SK-N-SH (cell line): Measurements from ENCODE around the gene MAT1A. TPM values are rescaled to one million over a fixed set of nuclear protein-coding genes. Genes with fewer than 3 reads are reported as not detected.

Source experiments
- CTCF ChIA-PET: fragments of 300-600, 350-600 bp; formaldehyde crosslinking; extraction: SDS; loops from one replicate; lab custom pipeline; 2021; lab: Yijun Ruan, JAX
- POLR2A ChIA-PET: fragments of 350-600 bp; sonication (Branson Sonifier 250); formaldehyde crosslinking; extraction: SDS; loops from one replicate; lab custom pipeline; 2020; ENCODE audit warnings: antibody characterized with exemption, inconsistent platforms; lab: Yijun Ruan, JAX
- DNase-seq: peaks from one replicate; pipeline ENCODE4 v3.0.0; 2012
- H2AFZ ChIP-seq: fragments of 200-600 bp; sonication (generic); 2 replicates; pipeline ENCODE4 v1.8.1; 2016; ENCODE audit warnings: antibody characterized with exemption, mild to moderate bottlenecking, low read depth
- H3F3A ChIP-seq: fragments of 200-600 bp; sonication (generic); replicated peaks from 2 replicates; pipeline ENCODE3; 2016; ENCODE audit warnings: antibody characterized with exemption, mild to moderate bottlenecking; ENCODE audit not compliant: insufficient read depth
- H3K27ac ChIP-seq, 2 experiments: fragments of 200-500 bp in 1 of 2; fragments of 200-600 bp in 1 of 2; sonication (Bioruptor generic) in 1 of 2; sonication (generic), shearing (Covaris generic) in 1 of 2; 2 replicates each; pipeline versions ENCODE4 v1.5.1 to v1.6.1; 2014 to 2016; ENCODE audit warnings: low read depth in 2 of 2, inconsistent platforms in 1 of 2, low read length in 1 of 2, mild to moderate bottlenecking in 1 of 2, mixed read lengths in 1 of 2
- H3K27me3 ChIP-seq: fragments of 200-600 bp; sonication (generic), shearing (Covaris generic); 2 replicates; pipeline ENCODE4 v1.6.1; 2016; ENCODE audit warnings: mixed run types; ENCODE audit not compliant: insufficient read depth
- H3K36me3 ChIP-seq, 2 experiments: fragments of 200-500 bp in 1 of 2; fragments of 200-600 bp in 1 of 2; sonication (Bioruptor generic) in 1 of 2; sonication (generic) in 1 of 2; replicated peaks in 1 of 2; 2 replicates each; pipeline versions ENCODE3 to v1.5.1; 2014 to 2016; ENCODE audit warnings: low read length in 1 of 2, mild to moderate bottlenecking in 1 of 2; ENCODE audit not compliant: insufficient read depth in 2 of 2, control insufficient read depth in 1 of 2
- H3K4me1 ChIP-seq, 2 experiments: fragments of 200-500 bp in 1 of 2; fragments of 200-600 bp in 1 of 2; sonication (Bioruptor generic) in 1 of 2; sonication (generic), shearing (Covaris generic) in 1 of 2; 2 replicates each; pipeline versions ENCODE4 v1.5.1 to v1.6.1; 2014 to 2016; ENCODE audit warnings: low read depth in 1 of 2, low read length in 1 of 2, mixed run types in 1 of 2; ENCODE audit not compliant: insufficient read depth in 2 of 2, control insufficient read depth in 1 of 2
- H3K4me2 ChIP-seq: fragments of 200-600 bp; sonication (generic), shearing (Covaris generic); 2 replicates; pipeline ENCODE4 v1.6.1; 2017; ENCODE audit warnings: mixed run types
- H3K4me3 ChIP-seq, 2 experiments: fragments of 200-500 bp in 1 of 2; fragments of 200-600 bp in 1 of 2; sonication (Bioruptor generic) in 1 of 2; sonication (generic), shearing (Covaris generic) in 1 of 2; 2 replicates each; pipeline versions ENCODE4 v1.5.1 to v1.8.1; 2014 to 2016; ENCODE audit warnings: low read depth in 2 of 2, inconsistent platforms in 1 of 2, low read length in 1 of 2, mild to moderate bottlenecking in 1 of 2, mixed read lengths in 1 of 2, moderate library complexity in 1 of 2
- H3K79me2 ChIP-seq: fragments of 200-600 bp; sonication (generic); 2 replicates; pipeline ENCODE4 v1.8.1; 2017; ENCODE audit warnings: mild to moderate bottlenecking; ENCODE audit not compliant: insufficient read depth
- H3K9ac ChIP-seq: fragments of 200-600 bp; sonication (generic); 2 replicates; pipeline ENCODE4 v1.6.1; 2017; ENCODE audit warnings: mixed run types
- H3K9me2 ChIP-seq: fragments of 200-600 bp; sonication (generic); 2 replicates; pipeline ENCODE4 v1.6.1; 2017; ENCODE audit warnings: mixed run types
- H3K9me3 ChIP-seq: fragments of 200-600 bp; sonication (generic); 2 replicates; pipeline ENCODE4 v1.6.1; 2017; ENCODE audit warnings: mixed run types, mild to moderate bottlenecking, moderate library complexity
- H4K20me1 ChIP-seq: fragments of 200-600 bp; sonication (generic); 2 replicates; pipeline ENCODE4 v1.6.1; 2017; ENCODE audit warnings: mild to moderate bottlenecking, mixed run types; ENCODE audit not compliant: insufficient read depth
- EP300 ChIP-seq, 2 experiments: IDR thresholded peaks; 2 replicates each; pipeline versions ENCODE4 v1.4.0 to v1.6.1; 2012; ENCODE audit warnings: borderline replicate concordance in 1 of 2, low read depth in 1 of 2, low read length in 1 of 2
- GABPA ChIP-seq: IDR thresholded peaks from 2 replicates; pipeline ENCODE4 v1.4.0; 2012; ENCODE audit warnings: low read depth, mild to moderate bottlenecking
- JUND ChIP-seq: IDR thresholded peaks from 2 replicates; pipeline ENCODE4 v1.4.0; 2012
- MEF2A ChIP-seq: IDR thresholded peaks from 2 replicates; pipeline ENCODE4 v1.4.0; 2012; ENCODE audit warnings: low read depth, borderline replicate concordance
- NRF1 ChIP-seq: IDR thresholded peaks from 2 replicates; pipeline ENCODE4 v1.6.1; 2012; ENCODE audit warnings: low read depth, mild to moderate bottlenecking, low read length
- RAD21 ChIP-seq: IDR thresholded peaks from 2 replicates; pipeline ENCODE4 v1.6.1; 2012; ENCODE audit warnings: mild to moderate bottlenecking, low read length
- TAF1 ChIP-seq: IDR thresholded peaks from 2 replicates; pipeline ENCODE4 v1.6.1; 2012; ENCODE audit warnings: low read depth, mild to moderate bottlenecking, low read length, moderate library complexity, borderline replicate concordance
- TEAD4 ChIP-seq: IDR thresholded peaks from 2 replicates; pipeline ENCODE4 v1.4.0; 2012; ENCODE audit warnings: mild to moderate bottlenecking, borderline replicate concordance; ENCODE audit not compliant: insufficient read depth
- WGBS: methylation state at CpG from one replicate; pipeline ENCODE4 v1.1.6; 2017; ENCODE audit warnings: low lambda C conversion rate; 5-methylcytosine and 5-hydroxymethylcytosine counted together
- polyA plus RNA-seq, 3 experiments: library from polyadenylated mRNA; depleted of rRNA; stranded (reverse); fragments of >200 nt; gene quantifications; 2 replicates each; pipeline ENCODE4 v1.2.3, GENCODE V29; 2012
- TF ChIP-seq, protein P1 (sequence below): IDR thresholded peaks from 2 replicates; pipeline ENCODE4 v1.4.0; 2012; ENCODE audit warnings: low read depth, borderline replicate concordance
- TF ChIP-seq, protein P2 (sequence below): IDR thresholded peaks from 2 replicates; pipeline ENCODE4 v1.4.0; 2012; ENCODE audit warnings: low read depth

Gene MAT1A
- polyA plus RNA-seq, 1 of the 3 experiments (the other 2 are of a cell fraction) = 0.03 TPM

DNA sequence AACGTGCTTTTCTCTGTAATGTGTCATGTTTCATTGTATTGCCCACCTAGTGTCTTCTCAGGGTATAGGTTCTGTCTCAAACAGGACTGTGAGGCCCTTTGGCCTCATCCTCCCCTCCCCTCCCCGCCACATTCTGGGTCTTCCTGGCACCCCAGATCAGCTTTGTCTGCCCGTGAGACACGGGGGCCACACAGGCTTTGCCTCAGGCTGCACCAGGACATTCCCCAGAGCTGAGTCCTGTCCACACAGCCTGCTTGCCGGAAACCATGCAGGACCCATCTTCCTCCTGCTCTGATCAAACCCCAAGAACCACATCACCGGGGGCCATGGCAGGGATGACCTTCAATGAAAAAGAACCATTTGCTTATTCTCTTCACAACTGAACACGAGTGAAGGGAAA is 18.6 kb downstream of the MAT1A start:
- no peaks in the 10 kb centered on the region for H3K9me3 ChIP-seq
- 44% methylated on average over 7 of the region's 7 CpGs for WGBS
- no peak overlapping the region for H3K9ac ChIP-seq
- no peaks in the 10 kb centered on the region for H3K9me2 ChIP-seq
- TF ChIP-seq MEF2A (no peak), TAF1 (no peak), TEAD4 (no peak), EP300 (IDR thresholded peaks at IDR 0.05; ENCODE audit: borderline replicate concordance in 1 of 2, low read depth in 1 of 2, low read length in 1 of 2) (no peak), RAD21 (no peak), JUND (no peak)
- TF ChIP-seq, protein P1, sequence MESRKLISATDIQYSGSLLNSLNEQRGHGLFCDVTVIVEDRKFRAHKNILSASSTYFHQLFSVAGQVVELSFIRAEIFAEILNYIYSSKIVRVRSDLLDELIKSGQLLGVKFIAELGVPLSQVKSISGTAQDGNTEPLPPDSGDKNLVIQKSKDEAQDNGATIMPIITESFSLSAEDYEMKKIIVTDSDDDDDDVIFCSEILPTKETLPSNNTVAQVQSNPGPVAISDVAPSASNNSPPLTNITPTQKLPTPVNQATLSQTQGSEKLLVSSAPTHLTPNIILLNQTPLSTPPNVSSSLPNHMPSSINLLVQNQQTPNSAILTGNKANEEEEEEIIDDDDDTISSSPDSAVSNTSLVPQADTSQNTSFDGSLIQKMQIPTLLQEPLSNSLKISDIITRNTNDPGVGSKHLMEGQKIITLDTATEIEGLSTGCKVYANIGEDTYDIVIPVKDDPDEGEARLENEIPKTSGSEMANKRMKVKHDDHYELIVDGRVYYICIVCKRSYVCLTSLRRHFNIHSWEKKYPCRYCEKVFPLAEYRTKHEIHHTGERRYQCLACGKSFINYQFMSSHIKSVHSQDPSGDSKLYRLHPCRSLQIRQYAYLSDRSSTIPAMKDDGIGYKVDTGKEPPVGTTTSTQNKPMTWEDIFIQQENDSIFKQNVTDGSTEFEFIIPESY = no peak
- no peaks in the 10 kb centered on the region for H3K79me2 ChIP-seq
- no peak overlapping the region for H2AFZ ChIP-seq
- H3K27ac ChIP-seq = no peak overlapping the region
- ChIA-PET CTCF (interaction anchor here (2.9 kb wide), 1 partner anchor 10 kb away, joined by 16 read pairs; no protein-coding TSS in a partner anchor), POLR2A (no interaction called here)
- H3K4me3 ChIP-seq = no peak overlapping the region
- no peaks in the 10 kb centered on the region for H3F3A ChIP-seq
- no peak for DNase-seq
- H3K27me3 ChIP-seq = no peaks in the 10 kb centered on the region
- H3K36me3 ChIP-seq = no peaks in the 10 kb centered on the region
- H3K4me1 ChIP-seq = no peaks in the 10 kb centered on the region; a peak in 1 of 4 replicates
- no peak overlapping the region for H3K4me2 ChIP-seq
- no peaks in the 10 kb centered on the region for H4K20me1 ChIP-seq

DNA sequence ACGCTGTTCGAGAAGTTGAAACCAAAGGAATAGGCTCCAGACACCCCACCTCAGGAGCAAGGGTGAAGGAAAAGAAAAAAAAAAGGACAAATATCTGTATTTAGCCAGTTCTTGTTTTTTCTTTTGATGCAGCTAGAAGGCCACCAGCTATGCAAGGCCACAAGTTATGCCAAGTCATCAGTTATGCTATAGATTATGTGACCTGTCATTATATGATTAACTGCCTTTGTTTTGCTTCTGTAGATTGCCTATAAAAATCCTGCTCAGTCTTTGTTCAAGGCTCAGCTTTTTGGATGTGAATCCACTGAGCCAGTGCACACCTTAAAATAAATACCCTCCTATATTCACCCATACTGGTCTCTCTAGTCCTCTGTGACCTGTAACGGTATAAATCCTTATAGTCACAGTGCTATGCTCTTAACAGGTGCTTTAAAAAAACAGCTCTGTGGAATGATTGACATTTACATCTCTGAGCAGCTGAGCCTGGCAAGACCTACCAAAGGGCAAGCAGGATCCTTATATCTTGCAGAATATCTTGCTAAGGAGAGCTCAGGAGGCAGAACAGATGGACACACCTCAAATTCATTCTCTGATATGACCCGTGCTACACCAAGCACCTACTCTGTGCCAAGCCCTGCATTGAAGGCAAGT is 20.4 kb downstream of the MAT1A start:
- TF ChIP-seq NRF1 = no peak
- no peak for TF ChIP-seq GABPA
- TF ChIP-seq, protein P2, sequence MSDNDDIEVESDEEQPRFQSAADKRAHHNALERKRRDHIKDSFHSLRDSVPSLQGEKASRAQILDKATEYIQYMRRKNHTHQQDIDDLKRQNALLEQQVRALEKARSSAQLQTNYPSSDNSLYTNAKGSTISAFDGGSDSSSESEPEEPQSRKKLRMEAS = no peak
- Histone ChIP-seq H3K4me2 (no peak overlapping the region), H2AFZ (no peak overlapping the region), H3K27ac (no peak overlapping the region), H3K36me3 (no peaks in the 10 kb centered on the region), H3K9me2 (no peaks in the 10 kb centered on the region), H3K4me3 (no peak overlapping the region), H3K79me2 (no peaks in the 10 kb centered on the region), H4K20me1 (no peaks in the 10 kb centered on the region), H3K9me3 (no peaks in the 10 kb centered on the region), H3K4me1 (no peaks in the 10 kb centered on the region; a peak in 1 of 4 replicates), H3K9ac (no peak overlapping the region), H3F3A (no peaks in the 10 kb centered on the region), H3K27me3 (no peaks in the 10 kb centered on the region)
- 45% methylated on average over 4 of the region's 4 CpGs for WGBS
- POLR2A ChIA-PET = no interaction called here
- CTCF ChIA-PET = interaction anchor here (0.7 to 1.0 kb wide), 3 partner anchors 8 to 327 kb away, joined by 3 to 4 read pairs (median 3); no protein-coding TSS in a partner anchor
- no peak for DNase-seq
